Parathyroid adenoma (tissue), 2 donors: ENCODE results near the gene CPSF2.

Experiments used
- H2AFZ ChIP-seq: fragments of 300-600 bp; sonication (generic); one replicate; pipeline ENCODE4 v1.7.0; 2017; ENCODE audit warnings: antibody characterized with exemption, mild to moderate bottlenecking
- H3K27ac ChIP-seq: fragments of 300-600 bp; sonication (generic); one replicate; pipeline ENCODE4 v1.7.0; 2017
- H3K27me3 ChIP-seq: fragments of 300-600 bp; sonication (generic); one replicate; pipeline ENCODE4 v1.7.0; 2017; ENCODE audit warnings: low read length; ENCODE audit not compliant: control insufficient read depth, insufficient read depth
- H3K36me3 ChIP-seq: fragments of 300-600 bp; sonication (generic); one replicate; pipeline ENCODE4 v1.7.0; 2017; ENCODE audit warnings: low read length; ENCODE audit not compliant: control insufficient read depth, insufficient read depth
- H3K4me1 ChIP-seq: fragments of 300-600 bp; sonication (generic); one replicate; pipeline ENCODE4 v1.7.0; 2017; ENCODE audit warnings: control low read depth
- H3K4me2 ChIP-seq: fragments of 300-600 bp; sonication (generic); one replicate; pipeline ENCODE4 v1.7.0; 2017; ENCODE audit warnings: low read length
- H3K4me3 ChIP-seq: fragments of 300-600 bp; sonication (generic); one replicate; pipeline ENCODE4 v1.7.0; 2017; ENCODE audit warnings: low read depth, low read length
- H3K79me2 ChIP-seq: fragments of 300-600 bp; sonication (generic); one replicate; pipeline ENCODE4 v1.7.0; 2017; ENCODE audit warnings: control low read depth
- H3K9ac ChIP-seq: fragments of 300-600 bp; sonication (generic); one replicate; pipeline ENCODE4 v1.7.0; 2017; ENCODE audit warnings: mild to moderate bottlenecking
- H3K9me3 ChIP-seq: fragments of 300-600 bp; sonication (generic); one replicate; pipeline ENCODE4 v1.7.0; 2017; ENCODE audit warnings: low read length; ENCODE audit not compliant: control insufficient read depth
- CTCF ChIP-seq: fragments of 300-600 bp; sonication (generic); IDR thresholded peaks from one replicate; pipeline ENCODE4 v1.7.0; 2017; ENCODE audit warnings: antibody characterized with exemption, mild to moderate bottlenecking
- donor health status: primary hyperparathyroidism.

CPSF2 gene

GRCh38 chr14:92121670-92122350 is at the start of gene CPSF2, which contains the start of gene NDUFB1:
Gene CPSF2, plus strand, starts transcription at chr14:92121969. Its CDS starts 9,016 bp downstream, at chr14:92130985.
Gene NDUFB1, minus strand, starts transcription at chr14:92121706. Its CDS starts 4,069 bp downstream, at chr14:92117637.
- H3K9me3 ChIP-seq, result no peaks in the 10 kb centered on the region
- peaks cover 3% of the 10 kb centered on the region for H3K4me1 ChIP-seq
- H3K4me3 ChIP-seq, result peak within 1 kb of the TSS; percentile 84
- peak; percentile 8 for TF ChIP-seq CTCF
- H2AFZ ChIP-seq, result peak within 1 kb of the TSS; percentile 99
- no peaks in the 10 kb centered on the region for H3K27me3 ChIP-seq
- peaks cover 5% of the 10 kb centered on the region for H3K79me2 ChIP-seq
- H3K9ac ChIP-seq, result peak within 1 kb of the TSS; percentile 88
- peak within 1 kb of the TSS; percentile 84 for H3K4me2 ChIP-seq
- H3K27ac ChIP-seq, result peak within 1 kb of the TSS; percentile 93
- H3K36me3 ChIP-seq, result no peaks in the 10 kb centered on the region

GRCh38 chr14:92074555-92074954 is 47.2 kb upstream of the CPSF2 start:
- Histone ChIP-seq H3K27ac (no peak overlapping the region), H3K79me2 (no peaks in the 10 kb centered on the region), H3K36me3 (no peaks in the 10 kb centered on the region), H3K9me3 (no peaks in the 10 kb centered on the region), H3K4me2 (no peak overlapping the region), H2AFZ (no peak overlapping the region), H3K9ac (no peak overlapping the region), H3K4me1 (no peaks in the 10 kb centered on the region), H3K27me3 (no peaks in the 10 kb centered on the region), H3K4me3 (no peak overlapping the region)
- TF ChIP-seq CTCF, result no peak

- Histone ChIP-seq H3K79me2 (no peaks in the 10 kb centered on the region), H3K4me1 (no peaks in the 10 kb centered on the region), H3K9me3 (no peaks in the 10 kb centered on the region), H3K4me3 (no peak overlapping the region), H2AFZ (no peak overlapping the region), H3K27me3 (no peaks in the 10 kb centered on the region), H3K4me2 (no peak overlapping the region), H3K36me3 (no peaks in the 10 kb centered on the region), H3K9ac (no peak overlapping the region), H3K27ac (no peak overlapping the region)
- no peak for TF ChIP-seq CTCF
Observed at GRCh38 chr14:92088494-92088893, 33.3 kb upstream of the CPSF2 start.

GRCh38 chr14:92093320-92093719 is 28.4 kb upstream of the CPSF2 start:
- Histone ChIP-seq H3K9ac (no peak overlapping the region), H3K36me3 (no peaks in the 10 kb centered on the region), H3K4me2 (no peak overlapping the region), H3K4me3 (no peak overlapping the region), H3K4me1 (no peaks in the 10 kb centered on the region), H3K79me2 (peaks cover 3% of the 10 kb centered on the region), H3K27ac (no peak overlapping the region), H3K27me3 (no peaks in the 10 kb centered on the region), H3K9me3 (no peaks in the 10 kb centered on the region), H2AFZ (no peak overlapping the region)
- TF ChIP-seq CTCF, result peak; percentile 13

- Histone ChIP-seq H3K4me3 (no peak overlapping the region), H3K4me2 (no peak overlapping the region), H3K9me3 (no peaks in the 10 kb centered on the region), H3K9ac (no peak overlapping the region), H3K79me2 (peaks cover 16% of the 10 kb centered on the region), H3K27ac (no peak overlapping the region), H2AFZ (no peak overlapping the region), H3K27me3 (no peaks in the 10 kb centered on the region), H3K4me1 (no peaks in the 10 kb centered on the region), H3K36me3 (no peaks in the 10 kb centered on the region)
- no peak for TF ChIP-seq CTCF
Observed at GRCh38 chr14:92099802-92100201, 22.0 kb upstream of the CPSF2 start.
